ENCODE data around the gene FITM1. TPM values are rescaled to one million over a fixed set of nuclear protein-coding genes. Genes with fewer than 3 reads are reported as not detected.

The FITM1 gene
- total and polyA plus RNA-seq, 8 donors: 2.7 to 12.0 (median 4.0) TPM

- no peak for TF ChIP-seq CTCF (IDR thresholded peaks at IDR 0.05)
- DNase-seq: no peak
- Histone ChIP-seq H3K27me3 (no peaks in the 10 kb centered on the region), H3K36me3 (no peaks in the 10 kb centered on the region), H3K27ac (no peak overlapping the region), H3K9me3 (no peaks in the 10 kb centered on the region), H3K4me3 (no peak overlapping the region), H3K4me1 (peaks cover 0 to 15% (median 5%) of the 10 kb centered on the region in 3 donors)
- no peak for ATAC-seq
- 79 to 84% methylated on average over 2 of the region's 2 CpGs for WGBS, 2 donors
- FAIRE-seq: no peak
- intact Hi-C loops (cut with DNase I): no loop called here
Measured at GRCh38 chr14:24088095-24088494, 42.4 kb upstream of the FITM1 start.

- TF ChIP-seq CTCF (IDR thresholded peaks at IDR 0.05): no peak
- DNase-seq (no peak), ATAC-seq (no peak), FAIRE-seq (no peak)
- Histone ChIP-seq H3K27ac (no peak overlapping the region), H3K9me3 (no peaks in the 10 kb centered on the region), H3K4me3 (no peak overlapping the region), H3K4me1 (peaks cover 0 to 20% (median 5%) of the 10 kb centered on the region in 3 donors), H3K27me3 (no peaks in the 10 kb centered on the region), H3K36me3 (no peaks in the 10 kb centered on the region)
- intact Hi-C loops (cut with DNase I): loop anchor here in 2 of 3 donors (5.0 kb wide), 1 partner anchor 33 kb away; no protein-coding TSS in a partner anchor
- WGBS, 2 donors: 66 to 68% methylated on average over 6 of the region's 6 CpGs
Measured at GRCh38 chr14:24089890-24090289, 40.6 kb upstream of the FITM1 start.

GRCh38 chr14:24092110-24092504, 38.4 kb upstream of the FITM1 start:
- FAIRE-seq (no peak), DNase-seq (peak in 3 of 6 donors; percentile 62 to 66 (median 63)), ATAC-seq (peak; percentile 9 to 44 (median 30))
- Histone ChIP-seq H3K4me1 (peaks cover 7 to 20% (median 10%) of the 10 kb centered on the region in 3 donors), H3K27me3 (no peaks in the 10 kb centered on the region), H3K27ac (peak overlapping the region in 1 of 4 donors; percentile 96), H3K36me3 (no peaks in the 10 kb centered on the region), H3K4me3 (no peak overlapping the region), H3K9me3 (no peaks in the 10 kb centered on the region)
- TF ChIP-seq CTCF (IDR thresholded peaks at IDR 0.05): no peak
- intact Hi-C loops (cut with DNase I): loop anchor here in 2 of 3 donors (5.0 kb wide), 1 partner anchor 35 kb away; no protein-coding TSS in a partner anchor

GRCh38 chr14:24092505-24093206, 37.8 kb upstream of the FITM1 start:
- no peak for ATAC-seq
- peak overlapping the region in 2 of 4 donors; percentile 5 to 96 for H3K27ac ChIP-seq
- H3K36me3 ChIP-seq: no peaks in the 10 kb centered on the region
- no peak for DNase-seq
- H3K4me3 ChIP-seq: no peak overlapping the region
- H3K4me1 ChIP-seq: peaks cover 7 to 20% (median 10%) of the 10 kb centered on the region in 3 donors
- intact Hi-C loops (cut with DNase I): loop anchor here in 2 of 3 donors (5.0 kb wide), 1 partner anchor 35 kb away; no protein-coding TSS in a partner anchor
- no peaks in the 10 kb centered on the region for H3K27me3 ChIP-seq
- TF ChIP-seq CTCF (IDR thresholded peaks at IDR 0.05): no peak
- WGBS, 2 donors: 83 to 84% methylated on average over 4 of the region's 4 CpGs
- FAIRE-seq: no peak
- H3K9me3 ChIP-seq: no peaks in the 10 kb centered on the region

All from pancreas (tissue), 10 donors.